Ishikawa (cell line): ENCODE data around the gene MXRA8.

Source experiments
- CEBPB ChIP-seq: IDR thresholded peaks from 2 replicates; pipeline ENCODE4 v1.6.1; 2012
- CREB1 ChIP-seq: IDR thresholded peaks from 2 replicates; pipeline ENCODE4 v1.6.1; 2012; ENCODE audit warnings: low read depth
- EGR1 ChIP-seq: IDR thresholded peaks from 2 replicates; pipeline ENCODE4 v1.6.1; 2012
- EP300 ChIP-seq: IDR thresholded peaks from 2 replicates; pipeline ENCODE4 v1.6.1; 2012; ENCODE audit warnings: borderline replicate concordance
- FOXM1 ChIP-seq: IDR thresholded peaks from 2 replicates; pipeline ENCODE4 v1.6.1; 2012; ENCODE audit warnings: low read depth, borderline replicate concordance
- MAX ChIP-seq: IDR thresholded peaks from 2 replicates; pipeline ENCODE4 v1.6.1; 2012
- NFIC ChIP-seq: IDR thresholded peaks from 2 replicates; pipeline ENCODE4 v1.6.1; 2012
- RAD21 ChIP-seq: IDR thresholded peaks from 2 replicates; pipeline ENCODE4 v1.6.1; 2012; ENCODE audit warnings: low read depth
- REST ChIP-seq: IDR thresholded peaks from 2 replicates; pipeline ENCODE4 v1.6.1; 2012; ENCODE audit warnings: low read depth, mild to moderate bottlenecking
- TAF1 ChIP-seq: IDR thresholded peaks from 2 replicates; pipeline ENCODE4 v1.6.1; 2012; ENCODE audit warnings: low read depth, mild to moderate bottlenecking
- TCF12 ChIP-seq: IDR thresholded peaks from 2 replicates; pipeline ENCODE4 v1.6.1; 2012; ENCODE audit warnings: low read depth
- TEAD4 ChIP-seq: IDR thresholded peaks from 2 replicates; pipeline ENCODE4 v1.6.1; 2012
- USF1 ChIP-seq: IDR thresholded peaks from 2 replicates; pipeline ENCODE4 v1.6.1; 2012
- YY1 ChIP-seq: IDR thresholded peaks from 2 replicates; pipeline ENCODE4 v1.6.1; 2012; ENCODE audit warnings: low read depth
- ZBTB7A ChIP-seq: IDR thresholded peaks from 2 replicates; pipeline ENCODE4 v1.6.1; 2012; ENCODE audit warnings: low read depth

Gene MXRA8

GRCh38 chr1:1324084-1324523, 34.3 kb downstream of the MXRA8 start:
- no peak for TF ChIP-seq TEAD4
- no peak for TF ChIP-seq MAX
- no peak for TF ChIP-seq CEBPB
- no peak; the same call in 1 of the 2 replicates for TF ChIP-seq TCF12
- TF ChIP-seq ZBTB7A: 0 out of 2 replicates have a peak, but pooled peaks have one; percentile 4
- no peak for TF ChIP-seq USF1
- TF ChIP-seq NFIC: no peak
- TF ChIP-seq TAF1: no peak

GRCh38 chr1:1322952-1323351, 35.4 kb downstream of the MXRA8 start:
- TF ChIP-seq FOXM1: no peak
- TF ChIP-seq NFIC: no peak
- TF ChIP-seq REST: no peak
- TF ChIP-seq TAF1: no peak

- no peak for TF ChIP-seq FOXM1
- TF ChIP-seq TCF12: no peak
- no peak for TF ChIP-seq TEAD4
- no peak for TF ChIP-seq CEBPB
- no peak for TF ChIP-seq MAX
- no peak for TF ChIP-seq EGR1
- TF ChIP-seq RAD21: no peak
- no peak for TF ChIP-seq CREB1
- TF ChIP-seq EP300: no peak
- no peak for TF ChIP-seq NFIC
- no peak for TF ChIP-seq ZBTB7A
- no peak for TF ChIP-seq TAF1
- TF ChIP-seq REST: no peak
- no peak for TF ChIP-seq YY1
Measured at GRCh38 chr1:1322418-1322817, 35.9 kb downstream of the MXRA8 start.

- TF ChIP-seq MAX (no peak), CREB1 (no peak), NFIC (no peak), YY1 (no peak), FOXM1 (no peak), TEAD4 (no peak)
Measured at GRCh38 chr1:1321477-1321876, 36.9 kb downstream of the MXRA8 start.

GRCh38 chr1:1320666-1321448, 37.5 kb downstream of the MXRA8 start:
- no peak for TF ChIP-seq CEBPB
- 0 out of 2 replicates have a peak, but pooled peaks have one; percentile 13 for TF ChIP-seq ZBTB7A

GRCh38 chr1:1319646-1319941, 38.8 kb downstream of the MXRA8 start:
- TF ChIP-seq TCF12 (no peak), USF1 (no peak), ZBTB7A (no peak), TEAD4 (no peak), TAF1 (no peak), RAD21 (no peak), FOXM1 (no peak), NFIC (no peak), YY1 (no peak), REST (no peak), CREB1 (no peak), MAX (no peak), EGR1 (no peak), CEBPB (no peak), EP300 (no peak)
